K562 (cell line): Measurements from ENCODE around the gene DSTYK. TPM values are rescaled to one million over a fixed set of nuclear protein-coding genes. Genes with fewer than 3 reads are reported as not detected.

Experiments used
- ATAC-seq: fragments of 200-7000 bp; cut with Tn5 transposase; 3 replicates; pipeline ENCODE4 v1.9.1; 2020; ENCODE audit warnings: moderate library complexity
- BruUV-seq: library from RNA; stranded (reverse); fragments of 400-500 nt; replicated peaks from 2 replicates; lab custom pipeline; 2021; lab: Mats Ljungman, UMichigan
- CTCF ChIA-PET: fragments of 300-600 bp; formaldehyde crosslinking; extraction: SDS; loops from one replicate; lab custom pipeline; 2021; ENCODE audit warnings: low intra/inter-chr PET ratio; lab: Yijun Ruan, JAX
- POLR2A ChIA-PET: fragments of 300-600, 350-650 bp; sonication (Branson Sonifier 250); formaldehyde crosslinking; extraction: SDS; loops from one replicate; lab custom pipeline; 2021; ENCODE audit warnings: antibody characterized with exemption, inconsistent platforms; lab: Yijun Ruan, JAX
- DNase-seq, 4 experiments: peaks; one replicate each; pipeline versions ENCODE4 v3.0.0 to v3.0.0-alpha.2; 2011 to 2018; ENCODE audit warnings: low spot score in 3 of 4, mixed read lengths in 3 of 4; ENCODE audit errors: extremely low read depth in 1 of 4
- FAIRE-seq: peaks from 2 replicates; lab custom pipeline; 2011; peaks lifted over from hg19 to GRCh38; lab: Jason Lieb, UNC
- H2AFZ ChIP-seq: 2 replicates; pipeline ENCODE4 v1.6.0; 2011; ENCODE audit warnings: low read depth, low read length, control low read depth, inconsistent platforms
- H3K27ac ChIP-seq: fragments of 200-600 bp; 3 replicates; pipeline ENCODE4 v1.8.0; 2011; ENCODE audit warnings: low read depth, mild to moderate bottlenecking, control low read depth, inconsistent platforms, low read length, moderate library complexity, mixed read lengths; ENCODE audit errors: extremely low read depth
- H3K27me3 ChIP-seq, 2 experiments: fragments of 300-600 bp in 1 of 2; 2 replicates in 1 of 2; 3 replicates in 1 of 2; pipeline versions ENCODE4 v1.6.0 to v1.8.0; 2011; ENCODE audit warnings: inconsistent platforms in 2 of 2, low read length in 2 of 2, mild to moderate bottlenecking in 1 of 2, mixed read lengths in 1 of 2, moderate library complexity in 1 of 2; ENCODE audit not compliant: control insufficient read depth in 2 of 2, insufficient read depth in 2 of 2
- H3K36me3 ChIP-seq: fragments of 300-600 bp; 3 replicates; pipeline ENCODE4 v1.8.0; 2011; ENCODE audit warnings: mild to moderate bottlenecking, low read length, inconsistent platforms; ENCODE audit not compliant: control insufficient read depth, insufficient read depth
- H3K4me1 ChIP-seq, 2 experiments: fragments of 200-600 bp in 1 of 2; replicated peaks in 1 of 2; 2 replicates in 1 of 2; 3 replicates in 1 of 2; pipeline versions ENCODE4 v1.5.1 to v1.8.0; 2011; ENCODE audit warnings: inconsistent platforms in 2 of 2, low read length in 2 of 2, mild to moderate bottlenecking in 1 of 2, mixed read lengths in 1 of 2, moderate library complexity in 1 of 2; ENCODE audit not compliant: control insufficient read depth in 2 of 2, insufficient read depth in 2 of 2
- H3K4me2 ChIP-seq: 2 replicates; pipeline ENCODE4 v1.6.1; 2011; ENCODE audit warnings: low read length, control low read depth, inconsistent platforms, mixed read lengths; ENCODE audit not compliant: insufficient read depth
- H3K4me3 ChIP-seq: fragments of 200-600 bp; sonication (generic), shearing (Covaris generic); 2 replicates; pipeline ENCODE4 v1.5.1; 2016; ENCODE audit warnings: control low read depth, inconsistent platforms
- H3K79me2 ChIP-seq: fragments of 200-600 bp; 3 replicates; pipeline ENCODE4 v1.8.0; 2011; ENCODE audit warnings: low read length, inconsistent platforms; ENCODE audit not compliant: control insufficient read depth, insufficient read depth
- H3K9ac ChIP-seq, 2 experiments: 2 replicates each; pipeline versions ENCODE4 v1.6.0 to v1.6.1; 2011; ENCODE audit warnings: low read depth in 2 of 2, low read length in 2 of 2, control low read depth in 1 of 2, inconsistent platforms in 1 of 2, mild to moderate bottlenecking in 1 of 2, mixed read lengths in 1 of 2; ENCODE audit not compliant: insufficient read depth in 1 of 2
- H3K9me1 ChIP-seq: one replicate; pipeline ENCODE4 v1.6.0; 2011; ENCODE audit warnings: inconsistent platforms, mild to moderate bottlenecking, low read length, moderate library complexity; ENCODE audit not compliant: control insufficient read depth, insufficient read depth
- H3K9me3 ChIP-seq: replicated peaks from 2 replicates; pipeline ENCODE4 v1.5.1; 2011; ENCODE audit warnings: low read depth, low read length, inconsistent platforms; ENCODE audit not compliant: control insufficient read depth, insufficient read depth
- H4K20me1 ChIP-seq: replicated peaks from 2 replicates; pipeline ENCODE4 v1.6.1; 2011; ENCODE audit warnings: low read length, inconsistent platforms, mixed read lengths; ENCODE audit not compliant: control insufficient read depth, insufficient read depth
- BACH1 ChIP-seq: fragments of 200-800 bp; sonication (Bioruptor generic); IDR thresholded peaks from 2 replicates; pipeline ENCODE4 v1.6.1; 2016; ENCODE audit warnings: missing genetic modification characterization, missing compliant biosample characterization
- FOXK1 ChIP-seq: sonication (generic); formaldehyde crosslinking; IDR thresholded peaks from 2 replicates; pipeline ENCODE4 v1.8.0; 2022; ENCODE audit warnings: missing genetic modification reagents, mild to moderate bottlenecking, borderline replicate concordance
- HDAC2 ChIP-seq: fragments of 450-650 bp; IDR thresholded peaks from 2 replicates; pipeline ENCODE4 v1.6.1; 2016; ENCODE audit warnings: mild to moderate bottlenecking
- NFATC3 ChIP-seq: fragments of 450-650 bp; IDR thresholded peaks from 2 replicates; pipeline ENCODE4 v1.6.1; 2017; ENCODE audit warnings: mild to moderate bottlenecking
- NR2C1 ChIP-seq, 2 experiments: fragments of 450-650 bp; IDR thresholded peaks; 2 replicates each; pipeline ENCODE4 v1.6.1; 2017; ENCODE audit warnings: mild to moderate bottlenecking in 2 of 2, antibody characterized with exemption in 1 of 2, inconsistent platforms in 1 of 2, missing compliant biosample characterization in 1 of 2, missing genetic modification characterization in 1 of 2
- THRAP3 ChIP-seq: fragments of 450-650 bp; IDR thresholded peaks from 2 replicates; pipeline ENCODE4 v1.6.1; 2016; ENCODE audit warnings: mild to moderate bottlenecking, inconsistent platforms, borderline replicate concordance
- ZNF431 ChIP-seq: sonication (generic); formaldehyde crosslinking; IDR thresholded peaks from 2 replicates; pipeline ENCODE4 v1.8.0; 2022; ENCODE audit warnings: mild to moderate bottlenecking, missing genetic modification reagents
- WGBS: fragments of 100-300 bp; shearing (Covaris generic); methylation state at CpG from one replicate; pipeline ENCODE4 v1.1.6; 2016; ENCODE audit warnings: low coverage, mixed read lengths; ENCODE audit not compliant: insufficient coverage; ENCODE audit errors: missing lambda C conversion rate; 5-methylcytosine and 5-hydroxymethylcytosine counted together
- in situ Hi-C: fragments of 300-500 bp; cut with MboI; formaldehyde crosslinking; loops from 4 replicates; pipeline ENCODE4 v1.15.0; 2018; ENCODE audit warnings: inconsistent platforms, mixed read lengths
- intact Hi-C: fragments of 100-400 bp; cut with micrococcal nuclease; formaldehyde crosslinking; loops from 2 replicates; pipeline ENCODE4 v1.14.2; 2022
- polyA plus RNA-seq, 8 experiments: library from polyadenylated mRNA; depleted of rRNA in 4 of 8; stranded (reverse) in 5 of 8; unstranded in 3 of 8; fragments of >200 nt; fragmentation: Nextera tagmentation in 2 of 8; fragmentation: Illumina TruSeq in 1 of 8; extraction: Ambion mirVana in 2 of 8; extraction: Trizol in 1 of 8; gene quantifications; 2 replicates each; pipeline versions ENCODE4 v1.2.1 to v1.2.3, GENCODE V29; 2011 to 2014; ENCODE audit warnings: inconsistent platforms in 1 of 8, missing spikeins in 1 of 8
- total RNA-seq, 7 experiments: library from RNA; depleted of rRNA in 6 of 7; stranded (reverse); fragments of >200 nt in 6 of 7; fragmentation: Illumina TruSeq in 2 of 7; extraction: Trizol in 2 of 7; gene quantifications; 2 replicates each; pipeline versions ENCODE4 v1.2.1 to v1.2.3, GENCODE V29; 2011 to 2021; ENCODE audit warnings: low replicate concordance in 1 of 7
- TF ChIP-seq, protein P1 (sequence below), 3 experiments: fragments of 200-800 bp in 1 of 3; fragments of 250-450 bp in 1 of 3; fragments of 450-650 bp in 1 of 3; sonication (Bioruptor Pico) in 1 of 3; sonication (Bioruptor generic) in 1 of 3; formaldehyde crosslinking in 1 of 3; IDR thresholded peaks; 2 replicates each; pipeline versions ENCODE4 v1.6.1 to v1.8.0; 2016 to 2022; ENCODE audit warnings: mild to moderate bottlenecking in 2 of 3, missing genetic modification characterization in 2 of 3, missing compliant biosample characterization in 1 of 3, moderate library complexity in 1 of 3
- TF ChIP-seq, protein P2 (sequence below), 2 experiments: fragments of 450-650 bp; IDR thresholded peaks; 2 replicates each; pipeline ENCODE4 v1.6.1; 2018; ENCODE audit warnings: mild to moderate bottlenecking in 2 of 2, low read depth in 1 of 2; ENCODE audit not compliant: partially characterized antibody in 2 of 2
- TF ChIP-seq, protein P3 (sequence below), 2 experiments: fragments of 200-800 bp in 1 of 2; sonication (Bioruptor generic) in 1 of 2; sonication (generic) in 1 of 2; formaldehyde crosslinking in 1 of 2; IDR thresholded peaks in 1 of 2; conservative IDR thresholded peaks in 1 of 2; 2 replicates each; pipeline versions ENCODE4 v1.5.0 to v1.6.1; 2016 to 2020; ENCODE audit warnings: missing compliant biosample characterization in 1 of 2, missing genetic modification characterization in 1 of 2, missing genetic modification reagents in 1 of 2

Gene DSTYK
- total and polyA plus RNA-seq, 9 of the 15 experiments (the other 6 are each of a cell fraction or from before 2014, with no cell fraction given), result 4.2 to 7.1 (median 6.2) TPM

DNA sequence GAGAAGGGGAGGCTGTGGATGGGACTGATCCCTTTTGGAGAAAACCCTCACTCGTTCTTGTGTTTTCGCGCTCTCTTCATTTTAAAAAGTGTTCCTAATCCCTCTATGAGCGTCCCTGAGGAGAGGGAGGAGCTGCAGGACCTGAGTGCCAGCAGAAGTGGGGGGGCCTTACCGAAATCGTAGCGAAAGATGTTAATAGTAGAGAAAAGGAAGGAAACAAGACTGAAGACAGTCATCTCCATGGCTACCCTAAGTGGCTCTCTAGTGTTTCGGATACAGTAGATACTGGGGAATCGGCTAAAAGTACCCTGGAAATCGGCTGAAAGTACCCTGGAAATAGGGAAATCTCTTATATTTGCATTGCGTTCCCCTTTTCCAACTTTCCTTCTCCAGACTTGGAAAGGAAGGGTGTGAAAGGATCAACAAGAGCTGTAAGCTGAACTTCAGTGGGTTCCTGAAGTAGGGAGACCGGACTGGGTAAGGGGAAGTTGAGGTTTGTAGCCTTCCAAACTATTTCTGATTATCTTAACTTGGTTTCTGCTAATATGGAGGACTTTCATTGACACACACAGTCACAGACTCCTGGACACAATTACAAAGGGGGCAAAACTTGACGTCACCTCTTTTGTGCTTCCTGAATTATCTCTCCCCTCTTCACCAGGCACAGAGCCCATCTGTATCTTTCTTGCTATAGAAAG is 486 bp upstream of the DSTYK start:
- ATAC-seq (no peak), DNase-seq (no peak), FAIRE-seq (no peak)
- peaks cover 40% of the 10 kb centered on the region for H3K79me2 ChIP-seq
- no peaks in the 10 kb centered on the region for H3K36me3 ChIP-seq
- H3K4me1 ChIP-seq, result peaks cover 16 to 44% of the 10 kb centered on the region in 2 experiments
- no peaks in the 10 kb centered on the region for H4K20me1 ChIP-seq
- H3K9me1 ChIP-seq, result no peaks in the 10 kb centered on the region
- H3K27me3 ChIP-seq, result no peaks in the 10 kb centered on the region
- peak overlapping the region; percentile 42 to 99; a peak in 3 of 4 replicates for H3K9ac ChIP-seq
- in situ Hi-C loops, result no loop called here
- POLR2A ChIA-PET, result no interaction called here
- peak overlapping the region; percentile 66 for H3K27ac ChIP-seq
- no peaks in the 10 kb centered on the region for H3K9me3 ChIP-seq
- WGBS, result 29% methylated on average over 13 of the region's 13 CpGs
- intact Hi-C loops, result loop anchor here (2.0 to 5.0 kb wide), 3 partner anchors 40 to 89 kb away; no protein-coding TSS in a partner anchor
- CTCF ChIA-PET, result no interaction called here
- H2AFZ ChIP-seq, result peak overlapping the region; percentile 96
- peak overlapping the region; percentile 85 for H3K4me3 ChIP-seq
- TSS peak; percentile 76 for BruUV-seq
- peak overlapping the region; percentile 87 for H3K4me2 ChIP-seq
- 0 out of 2 replicates have a peak, but pooled peaks have one; percentile 11 for TF ChIP-seq THRAP3
- 0 out of 2 replicates have a peak, but pooled peaks have one; percentile 62 for TF ChIP-seq FOXK1 (CRISPR knock-in tag)
- TF ChIP-seq, protein P1, sequence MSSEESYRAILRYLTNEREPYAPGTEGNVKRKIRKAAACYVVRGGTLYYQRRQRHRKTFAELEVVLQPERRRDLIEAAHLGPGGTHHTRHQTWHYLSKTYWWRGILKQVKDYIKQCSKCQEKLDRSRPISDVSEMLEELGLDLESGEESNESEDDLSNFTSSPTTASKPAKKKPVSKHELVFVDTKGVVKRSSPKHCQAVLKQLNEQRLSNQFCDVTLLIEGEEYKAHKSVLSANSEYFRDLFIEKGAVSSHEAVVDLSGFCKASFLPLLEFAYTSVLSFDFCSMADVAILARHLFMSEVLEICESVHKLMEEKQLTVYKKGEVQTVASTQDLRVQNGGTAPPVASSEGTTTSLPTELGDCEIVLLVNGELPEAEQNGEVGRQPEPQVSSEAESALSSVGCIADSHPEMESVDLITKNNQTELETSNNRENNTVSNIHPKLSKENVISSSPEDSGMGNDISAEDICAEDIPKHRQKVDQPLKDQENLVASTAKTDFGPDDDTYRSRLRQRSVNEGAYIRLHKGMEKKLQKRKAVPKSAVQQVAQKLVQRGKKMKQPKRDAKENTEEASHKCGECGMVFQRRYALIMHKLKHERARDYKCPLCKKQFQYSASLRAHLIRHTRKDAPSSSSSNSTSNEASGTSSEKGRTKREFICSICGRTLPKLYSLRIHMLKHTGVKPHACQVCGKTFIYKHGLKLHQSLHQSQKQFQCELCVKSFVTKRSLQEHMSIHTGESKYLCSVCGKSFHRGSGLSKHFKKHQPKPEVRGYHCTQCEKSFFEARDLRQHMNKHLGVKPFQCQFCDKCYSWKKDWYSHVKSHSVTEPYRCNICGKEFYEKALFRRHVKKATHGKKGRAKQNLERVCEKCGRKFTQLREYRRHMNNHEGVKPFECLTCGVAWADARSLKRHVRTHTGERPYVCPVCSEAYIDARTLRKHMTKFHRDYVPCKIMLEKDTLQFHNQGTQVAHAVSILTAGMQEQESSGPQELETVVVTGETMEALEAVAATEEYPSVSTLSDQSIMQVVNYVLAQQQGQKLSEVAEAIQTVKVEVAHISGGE (CRISPR knock-in tag; IDR thresholded peaks at IDR 0.05), result peak in 1 of 3 experiments; percentile 99; a peak in 2 of 6 replicates
- 0 out of 2 replicates have a peak, but pooled peaks have one; percentile 11 for TF ChIP-seq ZNF431 (CRISPR knock-in tag)
- no peak for TF ChIP-seq NR2C1 (IDR thresholded peaks at IDR 0.05)
- no peak for TF ChIP-seq NR2C1 (tag; IDR thresholded peaks at IDR 0.05)
- TF ChIP-seq HDAC2, result 0 out of 2 replicates have a peak, but pooled peaks have one; percentile 12
- TF ChIP-seq, protein P2, sequence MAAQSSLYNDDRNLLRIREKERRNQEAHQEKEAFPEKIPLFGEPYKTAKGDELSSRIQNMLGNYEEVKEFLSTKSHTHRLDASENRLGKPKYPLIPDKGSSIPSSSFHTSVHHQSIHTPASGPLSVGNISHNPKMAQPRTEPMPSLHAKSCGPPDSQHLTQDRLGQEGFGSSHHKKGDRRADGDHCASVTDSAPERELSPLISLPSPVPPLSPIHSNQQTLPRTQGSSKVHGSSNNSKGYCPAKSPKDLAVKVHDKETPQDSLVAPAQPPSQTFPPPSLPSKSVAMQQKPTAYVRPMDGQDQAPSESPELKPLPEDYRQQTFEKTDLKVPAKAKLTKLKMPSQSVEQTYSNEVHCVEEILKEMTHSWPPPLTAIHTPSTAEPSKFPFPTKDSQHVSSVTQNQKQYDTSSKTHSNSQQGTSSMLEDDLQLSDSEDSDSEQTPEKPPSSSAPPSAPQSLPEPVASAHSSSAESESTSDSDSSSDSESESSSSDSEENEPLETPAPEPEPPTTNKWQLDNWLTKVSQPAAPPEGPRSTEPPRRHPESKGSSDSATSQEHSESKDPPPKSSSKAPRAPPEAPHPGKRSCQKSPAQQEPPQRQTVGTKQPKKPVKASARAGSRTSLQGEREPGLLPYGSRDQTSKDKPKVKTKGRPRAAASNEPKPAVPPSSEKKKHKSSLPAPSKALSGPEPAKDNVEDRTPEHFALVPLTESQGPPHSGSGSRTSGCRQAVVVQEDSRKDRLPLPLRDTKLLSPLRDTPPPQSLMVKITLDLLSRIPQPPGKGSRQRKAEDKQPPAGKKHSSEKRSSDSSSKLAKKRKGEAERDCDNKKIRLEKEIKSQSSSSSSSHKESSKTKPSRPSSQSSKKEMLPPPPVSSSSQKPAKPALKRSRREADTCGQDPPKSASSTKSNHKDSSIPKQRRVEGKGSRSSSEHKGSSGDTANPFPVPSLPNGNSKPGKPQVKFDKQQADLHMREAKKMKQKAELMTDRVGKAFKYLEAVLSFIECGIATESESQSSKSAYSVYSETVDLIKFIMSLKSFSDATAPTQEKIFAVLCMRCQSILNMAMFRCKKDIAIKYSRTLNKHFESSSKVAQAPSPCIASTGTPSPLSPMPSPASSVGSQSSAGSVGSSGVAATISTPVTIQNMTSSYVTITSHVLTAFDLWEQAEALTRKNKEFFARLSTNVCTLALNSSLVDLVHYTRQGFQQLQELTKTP (IDR thresholded peaks at IDR 0.05; ENCODE audit: low read depth in 1 of 2, partially characterized antibody in 2 of 2), result peak in 1 of 2 experiments; percentile 70
- TF ChIP-seq, protein P3, sequence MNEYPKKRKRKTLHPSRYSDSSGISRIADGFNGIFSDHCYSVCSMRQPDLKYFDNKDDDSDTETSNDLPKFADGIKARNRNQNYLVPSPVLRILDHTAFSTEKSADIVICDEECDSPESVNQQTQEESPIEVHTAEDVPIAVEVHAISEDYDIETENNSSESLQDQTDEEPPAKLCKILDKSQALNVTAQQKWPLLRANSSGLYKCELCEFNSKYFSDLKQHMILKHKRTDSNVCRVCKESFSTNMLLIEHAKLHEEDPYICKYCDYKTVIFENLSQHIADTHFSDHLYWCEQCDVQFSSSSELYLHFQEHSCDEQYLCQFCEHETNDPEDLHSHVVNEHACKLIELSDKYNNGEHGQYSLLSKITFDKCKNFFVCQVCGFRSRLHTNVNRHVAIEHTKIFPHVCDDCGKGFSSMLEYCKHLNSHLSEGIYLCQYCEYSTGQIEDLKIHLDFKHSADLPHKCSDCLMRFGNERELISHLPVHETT (CRISPR knock-in tag; conservative IDR thresholded peaks at IDR 0.05 in 1 of 2, IDR thresholded peaks at IDR 0.05 in 1 of 2), result peak in 1 of 2 experiments; percentile 10; a peak in 1 of 4 replicates
- TF ChIP-seq BACH1 (tag), result peak; percentile 34; the same call in 1 of the 2 replicates
- 0 out of 2 replicates have a peak, but pooled peaks have one; percentile 40 for TF ChIP-seq NFATC3
